GM21390 (cell line): ENCODE data around the gene CCDC88C.

Source experiments
- ATAC-seq: cut with Tn5 transposase; IDR thresholded peaks from one replicate; pipeline ENCODE4 v1.9.1; 2021; ENCODE audit not compliant: unreplicated experiment

CCDC88C gene

DNA sequence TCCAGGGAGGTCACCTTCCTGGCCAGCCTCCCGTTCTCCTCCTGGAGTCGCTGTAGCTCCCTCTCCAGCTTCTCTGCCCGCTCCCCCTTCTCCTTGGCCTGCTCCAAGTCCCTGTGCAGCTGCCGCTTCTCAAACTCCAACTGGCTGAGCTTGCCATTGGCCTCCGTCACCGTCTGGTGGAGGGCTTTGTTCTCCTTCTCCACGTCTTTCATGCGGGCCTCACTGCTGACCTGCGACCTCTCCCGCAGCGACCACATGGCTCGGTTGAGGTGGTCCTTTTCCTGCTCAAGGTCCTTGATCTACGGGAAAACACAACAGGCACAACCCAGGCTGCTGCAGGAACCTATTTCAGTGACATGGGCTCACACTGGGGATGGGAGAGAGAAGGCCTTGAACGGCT lies 103.8 kb downstream of the CCDC88C start:
- no peak for ATAC-seq

DNA sequence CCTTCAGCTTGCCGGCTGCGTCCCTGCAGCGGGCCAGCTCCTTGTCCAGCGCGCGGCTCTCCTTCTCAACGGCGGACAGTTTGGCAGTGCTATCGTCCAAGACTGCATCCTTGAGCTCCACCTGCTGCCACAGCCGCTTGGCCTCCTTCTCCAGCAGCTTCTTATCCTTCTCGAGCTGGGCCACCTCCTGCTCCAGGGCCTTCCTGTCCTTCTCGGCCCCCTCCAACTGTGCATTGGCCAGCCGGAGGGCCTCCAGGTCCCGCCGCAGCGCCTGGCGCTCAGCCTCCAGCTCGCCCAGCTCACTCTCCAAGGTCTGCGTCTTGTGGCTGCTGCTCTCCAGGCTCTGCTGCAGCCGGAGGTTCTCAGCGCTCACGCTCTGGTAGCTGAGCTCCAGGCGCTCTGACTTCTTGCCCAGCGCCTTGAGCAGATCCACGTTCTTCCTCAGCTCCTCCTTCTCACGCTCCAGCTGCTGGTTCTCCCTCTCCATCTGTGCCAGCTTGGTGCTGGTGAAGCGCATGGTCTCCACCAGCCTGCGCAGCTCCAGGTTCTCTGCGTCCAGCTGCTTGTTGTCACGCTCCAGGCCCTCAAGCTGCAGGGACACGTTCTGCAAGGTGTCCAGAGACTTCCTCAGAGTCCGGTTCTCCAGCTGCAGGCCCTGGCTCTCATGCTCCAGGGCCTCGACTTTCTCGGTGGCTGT lies 104.3 kb downstream of the CCDC88C start:
- no peak for ATAC-seq

DNA sequence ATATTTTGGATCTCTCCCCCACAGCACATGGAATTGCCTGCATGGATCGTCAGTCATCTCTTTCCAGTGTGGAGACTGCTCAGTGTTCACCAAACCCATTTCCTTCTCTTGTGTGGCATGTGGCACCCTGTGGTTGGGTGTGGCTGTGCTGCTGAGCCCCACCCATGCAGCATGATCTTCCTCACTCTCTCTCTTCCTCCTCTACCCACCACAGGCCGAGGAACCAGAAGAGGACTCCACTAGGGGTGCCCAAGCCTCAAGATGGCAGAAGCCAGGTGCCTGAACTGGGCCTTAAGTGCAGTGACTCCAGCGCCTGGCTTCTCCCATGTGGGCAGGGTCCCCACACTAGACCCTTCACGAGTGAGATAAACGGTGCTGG lies 106.3 kb downstream of the CCDC88C start:
- no peak for ATAC-seq

DNA sequence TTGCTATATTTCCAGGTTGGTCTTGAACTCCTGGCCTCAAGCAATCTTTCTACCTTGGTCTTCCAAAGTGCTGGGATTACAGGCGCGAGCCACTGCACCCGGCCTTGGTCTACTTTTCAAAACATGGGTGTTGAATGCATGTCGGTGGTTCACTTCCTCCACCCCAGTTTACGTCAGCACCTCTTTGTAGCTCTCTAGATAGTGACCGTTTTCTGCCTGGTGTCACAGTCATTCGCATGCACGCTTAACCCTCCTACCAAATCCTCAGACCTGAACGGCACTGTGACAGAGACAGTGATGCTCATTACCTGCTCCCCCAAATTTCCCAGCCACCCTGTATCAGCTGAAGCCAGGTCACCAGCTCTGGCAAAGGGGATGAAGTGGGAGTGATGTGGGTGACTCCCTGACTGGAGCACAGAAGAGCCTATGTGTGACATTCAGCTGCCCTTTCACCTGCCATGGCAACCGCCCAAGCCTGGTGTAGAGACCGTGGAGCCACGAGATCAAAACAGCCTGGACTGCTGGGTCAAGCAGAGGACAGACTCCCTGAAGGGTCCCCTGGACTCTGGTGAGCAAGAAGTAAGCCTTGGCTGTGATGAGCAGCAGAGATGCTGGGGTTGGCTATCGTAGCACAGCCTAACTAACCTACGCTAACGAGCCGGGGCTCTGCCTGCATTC lies 106.9 kb downstream of the CCDC88C start:
- no peak for ATAC-seq

DNA sequence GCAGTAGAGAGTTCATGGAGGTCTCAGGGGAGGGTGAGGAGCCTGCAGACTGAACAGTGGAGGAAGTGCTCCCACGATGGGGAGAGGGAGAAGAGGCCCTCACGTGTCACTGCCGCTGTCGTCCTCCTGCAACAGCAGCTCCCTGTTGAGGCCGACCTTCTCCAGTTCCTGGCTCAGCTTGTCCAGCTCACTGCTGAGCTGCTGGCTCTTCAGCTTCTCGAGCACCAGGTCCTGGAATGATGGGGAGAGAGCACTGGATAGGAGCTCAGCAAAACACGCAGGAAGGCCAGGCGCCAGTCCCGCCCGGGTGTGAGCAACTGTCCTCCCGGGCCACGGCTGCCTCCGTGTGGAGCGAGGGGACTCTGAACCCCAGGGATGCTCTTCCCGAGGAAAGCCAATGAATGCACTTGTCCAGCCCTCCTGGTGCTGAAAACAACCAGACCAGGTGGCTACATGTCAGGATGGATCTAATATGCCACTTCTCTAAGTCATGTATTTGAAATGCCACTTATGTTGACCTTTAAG lies 107.8 kb downstream of the CCDC88C start:
- ATAC-seq, result no peak

DNA sequence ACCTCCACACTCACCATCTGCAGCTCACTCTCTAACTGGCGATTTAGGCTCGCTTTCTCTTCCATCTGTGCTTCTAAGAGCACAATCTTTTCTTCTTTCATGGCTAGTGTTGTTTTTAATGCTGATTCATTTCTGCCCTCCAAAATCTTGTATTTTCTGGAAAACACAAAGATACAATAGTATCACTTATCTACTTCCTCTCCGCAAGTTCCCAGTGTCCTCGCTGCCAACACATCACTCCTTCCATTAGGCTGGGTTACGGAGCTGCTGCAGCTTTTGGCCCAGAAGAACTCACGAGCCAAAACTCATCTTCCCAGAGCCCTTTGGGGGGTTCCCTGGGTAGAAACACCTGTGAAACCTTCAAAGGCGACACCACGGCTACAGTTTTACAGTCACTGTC lies 109.3 kb downstream of the CCDC88C start:
- no peak for ATAC-seq

DNA sequence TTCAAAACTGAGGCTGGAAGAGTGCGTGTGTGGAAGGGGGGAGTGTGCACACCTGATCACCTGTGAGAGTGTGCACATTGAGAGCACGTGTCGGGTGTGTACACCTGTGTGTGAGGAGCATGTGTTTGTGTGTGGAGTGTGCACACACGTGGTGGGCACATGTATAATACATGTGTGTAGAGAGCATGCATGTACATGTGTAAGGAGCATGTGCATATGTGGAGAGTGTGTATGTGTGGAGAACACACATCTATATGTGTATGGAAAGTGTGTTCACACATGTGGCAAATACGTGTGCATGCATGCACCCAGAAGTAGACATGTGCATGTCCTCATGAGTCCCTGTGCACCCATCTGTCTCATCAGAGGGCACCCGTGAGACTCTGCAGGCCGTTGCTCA lies 110.0 kb downstream of the CCDC88C start:
- no peak for ATAC-seq

DNA sequence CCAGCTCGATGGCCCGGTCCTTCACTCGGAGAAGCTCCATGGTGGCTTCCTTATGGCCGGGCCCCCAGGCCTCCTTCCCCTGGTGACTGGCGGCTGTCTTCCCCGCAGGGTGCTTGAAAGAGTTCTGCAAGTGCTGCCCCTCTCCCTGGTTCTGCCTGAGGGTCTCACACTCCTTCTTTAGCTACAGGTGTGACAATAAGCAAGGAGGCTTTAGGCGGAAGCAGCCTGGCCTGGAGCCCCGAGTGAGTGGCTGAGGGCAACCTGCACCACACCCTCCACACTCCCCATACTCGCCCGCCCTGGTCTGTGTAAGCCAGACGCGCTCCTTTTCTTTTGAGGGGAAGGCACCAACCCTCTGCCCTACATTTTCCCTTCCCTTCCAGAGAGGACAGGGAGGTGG lies 110.6 kb downstream of the CCDC88C start:
- no peak for ATAC-seq

DNA sequence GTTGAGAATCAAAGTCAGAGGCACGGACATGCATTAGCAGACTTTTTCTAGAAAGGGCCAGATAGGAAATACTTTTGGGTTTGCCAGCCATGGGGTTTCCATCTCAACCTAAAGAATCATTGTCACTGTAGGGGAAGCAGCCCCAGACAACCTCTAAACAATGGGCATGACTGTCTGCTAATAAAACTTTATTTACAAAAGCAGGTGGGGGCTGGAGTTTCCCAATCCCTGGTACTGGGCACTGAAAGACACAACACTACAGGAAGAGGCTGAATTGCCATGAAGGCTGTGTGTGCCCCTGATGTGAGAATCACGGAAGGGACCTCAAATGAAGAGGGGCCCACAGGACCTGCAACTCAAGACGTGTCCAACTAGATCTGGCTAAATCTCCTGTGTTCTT lies 111.1 kb downstream of the CCDC88C start:
- ATAC-seq, result no peak

DNA sequence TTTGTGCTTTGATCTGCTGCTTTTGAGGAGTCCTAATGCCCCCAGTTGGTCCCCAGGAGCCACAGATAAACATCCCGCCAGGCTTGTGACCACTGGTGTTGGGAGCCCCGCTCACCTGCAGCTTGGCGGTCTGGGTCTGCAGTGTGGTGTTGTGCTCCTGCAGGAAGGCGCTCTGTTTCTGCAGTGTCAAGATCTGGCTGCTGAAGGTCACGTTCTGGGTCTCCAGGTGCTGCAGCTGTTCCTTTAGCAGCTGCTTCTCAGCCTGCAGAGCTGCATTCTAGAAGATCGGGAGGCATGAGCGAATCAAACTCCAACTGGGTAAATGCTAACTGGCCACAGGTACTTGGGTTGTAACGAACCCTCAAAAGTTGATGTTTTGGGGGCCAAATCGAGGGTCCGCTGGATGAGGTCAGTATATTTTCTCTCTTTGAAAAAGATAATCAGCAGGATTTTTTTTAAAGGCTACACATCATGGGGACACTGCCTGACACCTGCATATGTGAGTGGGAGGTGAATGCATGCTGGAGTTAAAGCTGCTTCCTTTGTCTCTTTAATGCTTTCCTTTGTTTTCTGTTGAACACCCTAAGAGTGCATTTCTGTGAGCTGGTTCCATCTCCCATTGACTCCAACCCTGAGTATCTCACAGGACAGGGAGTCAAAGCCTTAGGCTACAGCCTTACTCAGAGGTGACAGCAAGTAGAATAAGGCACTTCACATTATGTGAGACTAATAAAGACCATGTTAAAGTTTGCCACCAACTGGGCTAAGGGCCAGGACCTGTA lies 111.8 kb downstream of the CCDC88C start:
- ATAC-seq, result no peak

DNA sequence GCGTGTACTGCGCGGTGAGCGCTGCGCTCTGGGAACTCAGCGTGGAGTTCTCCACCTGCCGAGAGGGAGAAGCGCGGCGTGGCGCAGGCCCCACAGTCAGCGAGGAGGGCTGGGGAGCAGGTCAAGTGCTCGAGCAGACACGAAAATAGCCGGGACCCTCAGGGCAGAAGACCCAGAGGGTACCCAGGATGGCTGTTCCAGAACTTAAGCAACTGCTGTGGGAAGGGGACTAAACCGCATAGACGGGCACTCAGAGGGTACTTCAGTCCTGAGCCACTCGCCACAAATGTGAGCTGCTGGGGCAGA lies 113.7 kb downstream of the CCDC88C start:
- ATAC-seq, result no peak

DNA sequence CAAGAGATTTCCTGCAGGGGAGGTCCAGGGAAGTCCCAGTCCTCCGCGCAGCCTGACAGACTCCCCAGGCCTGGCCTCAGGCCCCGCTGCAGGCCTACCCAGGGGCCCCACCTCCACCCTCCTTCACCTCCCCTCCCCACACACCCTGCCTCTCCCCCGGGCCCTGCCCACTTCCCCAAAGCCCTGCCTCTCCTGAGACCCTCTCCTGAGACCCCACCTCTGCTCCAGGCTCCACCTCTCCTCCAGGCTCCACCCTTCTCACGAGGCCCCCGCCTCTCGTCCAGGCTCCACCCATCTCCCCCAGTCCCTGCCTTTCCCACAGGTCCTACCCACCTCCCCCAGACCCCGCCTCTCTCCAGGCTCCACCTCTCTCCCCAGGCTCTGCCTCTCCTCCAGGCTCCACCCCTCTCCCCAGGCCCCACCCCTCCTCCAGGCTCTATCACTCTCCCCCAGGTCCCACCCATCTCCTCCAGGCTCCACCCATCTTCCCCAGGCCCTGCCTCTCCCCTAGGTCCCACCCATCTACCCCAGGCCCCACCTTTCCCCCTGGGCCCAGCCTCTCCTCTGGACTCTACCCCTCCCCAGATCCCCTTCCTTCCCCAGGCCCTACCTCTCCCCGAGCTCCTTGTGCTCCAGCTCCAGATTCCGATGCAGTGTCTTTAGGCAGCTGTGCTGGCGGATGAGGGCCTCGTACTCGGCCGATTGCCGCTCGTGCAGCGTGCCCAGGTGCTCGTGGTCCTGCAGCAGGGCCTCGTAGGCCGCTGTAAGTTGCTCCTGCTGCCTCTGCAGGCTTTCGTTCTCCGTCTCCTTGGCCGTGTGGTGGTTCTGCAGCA lies 114.3 kb downstream of the CCDC88C start:
- ATAC-seq, result peak; percentile 75

DNA sequence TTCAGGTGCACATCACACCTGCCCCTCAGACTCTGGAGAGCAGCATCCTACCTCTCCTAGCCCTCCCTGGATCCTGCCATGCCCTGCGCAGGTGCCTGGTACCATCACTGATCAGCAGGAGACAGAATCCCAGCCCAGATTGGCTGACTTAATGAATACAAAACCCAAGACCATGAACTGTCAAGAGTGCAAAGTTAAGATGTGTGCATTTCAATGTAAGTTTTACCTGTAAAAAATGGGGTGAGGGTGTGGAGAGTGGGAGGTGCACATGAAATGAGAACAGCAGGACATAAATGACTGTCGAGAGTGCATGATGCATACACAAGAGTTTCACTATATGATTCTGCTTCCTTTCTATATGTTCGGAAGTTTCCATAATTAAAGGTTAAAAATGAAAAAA lies 115.2 kb downstream of the CCDC88C start:
- ATAC-seq, result no peak

DNA sequence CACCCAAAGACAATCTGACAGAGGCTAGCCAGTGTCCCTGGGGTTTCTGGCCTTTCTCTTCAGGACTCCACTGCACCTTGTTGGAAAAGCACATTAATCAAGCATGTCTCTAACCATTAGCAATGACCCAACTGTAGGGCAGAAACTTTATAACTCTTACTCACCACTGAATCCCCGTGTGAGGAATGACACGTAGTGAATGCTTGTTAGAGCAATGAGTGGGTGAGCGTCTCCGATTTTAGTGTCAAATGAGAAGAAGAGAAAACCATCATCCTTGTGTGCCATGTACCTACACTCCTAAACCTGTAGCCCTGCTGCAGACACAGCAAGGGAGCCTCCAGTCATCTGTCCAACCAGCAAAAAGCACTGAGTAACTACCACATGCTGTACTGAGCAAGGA lies 116.7 kb downstream of the CCDC88C start:
- no peak for ATAC-seq

DNA sequence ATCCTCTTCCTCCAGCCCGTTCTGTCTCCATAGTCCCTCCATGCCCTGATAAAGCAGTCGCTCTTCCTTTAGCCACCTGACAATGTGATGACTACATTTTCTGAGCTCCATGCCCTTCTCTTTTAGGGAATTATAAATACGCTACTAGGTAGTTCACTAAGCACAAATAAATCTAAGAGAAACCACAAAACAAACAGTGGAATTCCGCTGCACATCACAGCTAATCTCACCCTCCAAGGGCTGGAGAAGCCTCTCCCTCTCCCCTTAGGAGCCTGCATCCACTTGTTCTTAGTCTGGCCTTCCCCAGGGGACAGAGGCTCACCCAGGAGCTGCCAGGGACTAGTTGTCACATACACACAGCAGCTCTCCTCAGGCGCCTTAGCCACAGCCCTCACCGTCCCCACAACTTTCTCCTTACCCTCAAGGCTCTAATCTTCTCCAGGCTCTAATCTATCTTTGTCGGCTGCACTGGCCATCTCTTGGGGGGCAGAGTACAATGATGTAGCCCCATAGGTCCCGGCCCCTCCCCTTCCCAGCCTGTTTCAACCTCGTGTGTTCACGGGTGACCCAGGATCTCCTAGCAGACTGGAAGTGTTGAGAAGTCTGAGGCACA lies 117.2 kb downstream of the CCDC88C start:
- ATAC-seq, result no peak

DNA sequence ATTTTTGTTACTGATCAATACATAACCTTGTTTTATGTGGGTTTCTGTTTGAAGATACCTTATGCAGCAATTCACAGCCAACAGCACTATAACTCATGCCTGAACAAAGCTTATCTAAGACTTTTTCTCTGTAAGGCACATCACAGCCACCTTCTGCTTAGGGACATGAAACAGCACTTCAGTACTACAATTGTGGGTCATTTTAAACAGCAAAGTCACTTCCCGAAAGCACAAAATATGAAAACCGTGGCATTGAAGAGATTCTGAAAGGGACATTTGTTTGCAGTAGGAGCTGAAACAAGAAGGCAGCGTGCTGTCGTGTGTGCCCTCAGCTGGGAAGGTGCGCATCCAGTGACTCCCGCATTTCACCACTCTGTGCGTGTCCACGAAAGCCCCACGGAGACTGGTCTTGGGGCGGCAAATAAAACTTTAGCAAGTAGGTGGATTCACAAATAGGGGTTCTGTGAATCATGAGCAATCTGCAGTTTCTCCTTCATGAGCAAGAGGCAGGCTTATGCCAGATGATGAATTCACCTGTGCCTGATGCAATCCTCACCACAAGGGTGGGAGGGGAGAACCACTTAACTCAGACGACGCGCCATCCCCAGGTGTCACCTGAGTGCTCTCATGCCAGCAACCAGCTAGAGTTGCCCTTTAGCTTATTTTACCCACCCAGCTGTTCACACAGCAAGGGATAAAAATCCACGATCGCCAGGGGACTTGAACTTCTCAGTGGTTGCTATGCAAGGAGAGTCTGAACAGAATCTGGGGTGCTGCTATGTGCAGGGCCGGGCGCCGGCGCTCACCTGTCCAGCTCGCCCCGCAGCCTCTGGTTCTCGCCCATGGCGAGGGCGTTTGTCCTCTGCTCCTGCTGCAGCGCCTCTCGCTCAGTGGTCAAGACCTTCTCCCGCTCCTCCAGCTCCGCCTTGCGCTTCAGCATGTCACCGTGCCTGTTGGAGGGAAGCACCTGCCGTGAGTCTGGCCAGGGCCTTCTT lies 118.2 kb downstream of the CCDC88C start:
- no peak for ATAC-seq

DNA sequence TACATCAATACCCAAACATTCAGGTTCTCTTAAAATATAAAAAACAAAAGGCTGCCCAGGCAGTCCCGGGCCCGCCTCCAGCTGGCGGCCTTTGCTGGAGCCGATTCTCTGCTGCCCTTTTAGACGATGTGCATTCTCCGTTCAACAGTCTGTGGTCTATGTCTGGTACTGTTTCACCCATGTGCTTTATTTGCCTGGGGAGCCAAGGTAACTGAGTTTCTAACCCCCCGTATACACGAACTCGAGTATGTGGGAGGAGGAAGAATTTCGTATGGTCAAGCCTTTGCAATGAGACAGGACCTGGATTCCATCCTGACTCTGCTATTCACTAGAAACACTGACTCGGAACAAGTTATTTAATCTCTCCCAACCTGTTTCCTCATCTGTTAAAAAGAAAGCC lies 119.0 kb downstream of the CCDC88C start:
- ATAC-seq, result no peak

DNA sequence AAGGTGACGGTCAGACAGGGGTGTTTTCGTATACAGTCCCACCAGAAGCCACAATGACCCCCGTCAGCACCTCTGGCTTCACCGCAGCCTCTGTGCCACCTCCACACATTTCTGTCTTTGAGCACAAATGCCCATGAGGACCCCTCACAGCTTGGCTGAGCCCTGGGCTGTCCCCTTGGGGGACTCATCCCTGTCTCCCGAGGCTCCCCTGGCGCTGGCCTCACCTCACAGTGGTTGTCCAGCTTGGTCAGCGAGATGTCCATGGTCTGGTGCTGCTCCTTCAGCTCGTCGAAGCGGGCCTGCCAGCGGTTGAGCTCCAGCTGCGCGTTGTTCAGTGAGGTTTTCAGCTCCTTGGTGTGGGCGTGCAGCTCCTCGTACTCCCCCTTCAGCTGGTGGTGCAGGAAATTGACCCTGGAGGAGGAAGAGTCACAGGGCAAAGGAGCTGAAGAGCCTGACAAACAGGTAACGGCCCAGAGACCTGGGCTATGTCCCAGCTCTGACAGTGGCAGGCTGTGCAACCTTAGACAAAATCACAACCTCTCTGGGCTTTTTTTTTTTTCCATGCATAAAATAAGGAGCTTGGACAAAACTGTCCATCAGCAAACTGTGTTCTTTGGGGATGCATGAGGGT lies 120.4 kb downstream of the CCDC88C start:
- no peak for ATAC-seq
